Measurements from ENCODE around the gene KLRF1.

DNA sequence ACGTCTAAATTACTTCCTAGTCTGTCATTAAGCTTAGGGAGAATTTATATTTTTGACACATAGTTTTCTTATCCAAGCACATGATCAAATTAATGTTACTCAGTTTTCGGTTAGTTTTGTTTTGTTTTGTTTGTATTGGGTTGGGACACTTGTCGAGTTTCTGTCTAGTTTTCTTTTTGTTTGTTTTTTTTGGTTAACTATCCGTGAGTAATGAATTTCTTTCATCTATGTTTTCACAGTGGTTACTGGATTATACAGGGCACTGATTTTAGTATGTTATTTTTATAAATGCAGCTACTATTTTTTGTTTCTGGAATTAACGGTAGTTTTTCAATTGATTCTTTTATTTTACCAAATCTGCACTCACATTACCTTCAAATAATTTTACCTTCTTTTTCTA, 2.7 kb downstream of the KLRF1 start:
- TF ChIP-seq, protein P1, sequence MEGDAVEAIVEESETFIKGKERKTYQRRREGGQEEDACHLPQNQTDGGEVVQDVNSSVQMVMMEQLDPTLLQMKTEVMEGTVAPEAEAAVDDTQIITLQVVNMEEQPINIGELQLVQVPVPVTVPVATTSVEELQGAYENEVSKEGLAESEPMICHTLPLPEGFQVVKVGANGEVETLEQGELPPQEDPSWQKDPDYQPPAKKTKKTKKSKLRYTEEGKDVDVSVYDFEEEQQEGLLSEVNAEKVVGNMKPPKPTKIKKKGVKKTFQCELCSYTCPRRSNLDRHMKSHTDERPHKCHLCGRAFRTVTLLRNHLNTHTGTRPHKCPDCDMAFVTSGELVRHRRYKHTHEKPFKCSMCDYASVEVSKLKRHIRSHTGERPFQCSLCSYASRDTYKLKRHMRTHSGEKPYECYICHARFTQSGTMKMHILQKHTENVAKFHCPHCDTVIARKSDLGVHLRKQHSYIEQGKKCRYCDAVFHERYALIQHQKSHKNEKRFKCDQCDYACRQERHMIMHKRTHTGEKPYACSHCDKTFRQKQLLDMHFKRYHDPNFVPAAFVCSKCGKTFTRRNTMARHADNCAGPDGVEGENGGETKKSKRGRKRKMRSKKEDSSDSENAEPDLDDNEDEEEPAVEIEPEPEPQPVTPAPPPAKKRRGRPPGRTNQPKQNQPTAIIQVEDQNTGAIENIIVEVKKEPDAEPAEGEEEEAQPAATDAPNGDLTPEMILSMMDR (IDR thresholded peaks at IDR 0.05): no peak
- no peak for TF ChIP-seq EZH2 (IDR thresholded peaks at IDR 0.05; ENCODE audit: borderline replicate concordance, insufficient read depth, low read depth, low read length, poor library complexity, severe bottlenecking)

Data from B cell (primary cell).